Epithelial cell of proximal tubule (primary cell): ENCODE results near the gene ACOXL. TPM values are rescaled to one million over a fixed set of nuclear protein-coding genes. Genes with fewer than 3 reads are reported as not detected.

ENCODE experiments used
- DNase-seq: peaks from one replicate; pipeline ENCODE4 v3.0.0-alpha.2; 2011; ENCODE audit warnings: low read depth
- H3K4me3 ChIP-seq: 2 replicates; pipeline ENCODE4 v1.5.1; 2011; ENCODE audit warnings: low read depth, mild to moderate bottlenecking, low read length
- CTCF ChIP-seq: conservative IDR thresholded peaks from 2 replicates; pipeline ENCODE4 v1.5.1; 2012; ENCODE audit warnings: low read depth, mild to moderate bottlenecking, low read length
- total RNA-seq: library from RNA; depleted of rRNA; stranded (reverse); fragments of >200 nt; gene quantifications from 2 replicates; pipeline ENCODE4 v1.2.3, GENCODE V29; 2015

The ACOXL gene
- total RNA-seq, 1 donor from 2014 or later: 0.06 TPM

- DNase-seq: no peak
- H3K4me3 ChIP-seq: no peak overlapping the region
- TF ChIP-seq CTCF: no peak
Measured at GRCh38 chr2:111058264-111058663, 325.9 kb downstream of the ACOXL start.

GRCh38 chr2:111061191-111061590 lies 328.8 kb downstream of the ACOXL start:
- no peak for TF ChIP-seq CTCF
- no peak overlapping the region for H3K4me3 ChIP-seq
- DNase-seq: no peak

- no peak overlapping the region for H3K4me3 ChIP-seq
- no peak for TF ChIP-seq CTCF
- no peak for DNase-seq
Measured at GRCh38 chr2:111062417-111062816, 330.0 kb downstream of the ACOXL start.

GRCh38 chr2:111066062-111066593 lies 333.8 kb downstream of the ACOXL start:
- TF ChIP-seq CTCF: no peak
- no peak for DNase-seq

GRCh38 chr2:111068435-111069058 lies 336.2 kb downstream of the ACOXL start:
- no peak for TF ChIP-seq CTCF
- H3K4me3 ChIP-seq: no peak overlapping the region
- no peak for DNase-seq

More at GRCh38 chr2:111066062-111066593, 333.8 kb downstream of the ACOXL start:
- no peak overlapping the region for H3K4me3 ChIP-seq

GRCh38 chr2:111069722-111070121 lies 337.3 kb downstream of the ACOXL start:
- TF ChIP-seq CTCF: peak; percentile 42
- no peak overlapping the region for H3K4me3 ChIP-seq
- DNase-seq: no peak

- DNase-seq: peak; percentile 98
- no peak for TF ChIP-seq CTCF
- peak overlapping the region; percentile 8 for H3K4me3 ChIP-seq
Measured at GRCh38 chr2:111071600-111072171, 339.3 kb downstream of the ACOXL start.
